Astrocyte (in vitro differentiated cells and primary cell): ENCODE data around the gene NEUROD6. TPM values are rescaled to one million over a fixed set of nuclear protein-coding genes. Genes with fewer than 3 reads are reported as not detected.

Source experiments
- DNase-seq: peaks from one replicate; pipeline ENCODE4 v3.0.0-alpha.2; 2010; ENCODE audit warnings: low read depth
- FAIRE-seq: peaks from 2 replicates; lab custom pipeline; 2011; peaks lifted over from hg19 to GRCh38; lab: Jason Lieb, UNC
- H2AFZ ChIP-seq: 2 replicates; pipeline ENCODE4 v1.6.0; 2012; ENCODE audit warnings: low read depth, low read length, inconsistent platforms
- H3K27ac ChIP-seq: 2 replicates; pipeline ENCODE4 v1.5.1; 2011; ENCODE audit warnings: low read depth, low read length, inconsistent platforms
- H3K27me3 ChIP-seq: 2 replicates; pipeline ENCODE4 v1.6.0; 2011; ENCODE audit warnings: low read length, inconsistent platforms; ENCODE audit not compliant: insufficient read depth
- H3K36me3 ChIP-seq: 2 replicates; pipeline ENCODE4 v1.5.1; 2011; ENCODE audit warnings: low read length, inconsistent platforms; ENCODE audit not compliant: insufficient read depth
- H3K4me1 ChIP-seq: 2 replicates; pipeline ENCODE4 v1.5.1; 2011; ENCODE audit warnings: low read length, inconsistent platforms; ENCODE audit not compliant: insufficient read depth
- H3K4me2 ChIP-seq: 2 replicates; pipeline ENCODE4 v1.6.0; 2012; ENCODE audit warnings: low read length, inconsistent platforms
- H3K4me3 ChIP-seq: 2 replicates; pipeline ENCODE4 v1.5.1; 2011; ENCODE audit warnings: low read depth, mild to moderate bottlenecking, low read length, inconsistent platforms; ENCODE audit not compliant: insufficient read depth
- H3K79me2 ChIP-seq: 2 replicates; pipeline ENCODE4 v1.6.0; 2012; ENCODE audit warnings: mild to moderate bottlenecking, low read length, inconsistent platforms; ENCODE audit not compliant: insufficient read depth
- H3K9ac ChIP-seq: 2 replicates; pipeline ENCODE4 v1.6.0; 2012; ENCODE audit warnings: mild to moderate bottlenecking, low read length, inconsistent platforms
- H3K9me3 ChIP-seq: 2 replicates; pipeline ENCODE4 v1.5.1; 2012; ENCODE audit warnings: low read depth, mild to moderate bottlenecking, low read length, inconsistent platforms; ENCODE audit not compliant: insufficient read depth
- H4K20me1 ChIP-seq: 2 replicates; pipeline ENCODE4 v1.6.0; 2012; ENCODE audit warnings: low read length, inconsistent platforms; ENCODE audit not compliant: insufficient read depth
- H3K27ac Mint-ChIP-seq: one replicate; pipeline ENCODE4 v1.8.0; 2021; ENCODE audit warnings: mild to moderate bottlenecking, mixed read lengths; ENCODE audit not compliant: unreplicated experiment
- H3K27me3 Mint-ChIP-seq: one replicate; pipeline ENCODE4 v1.8.0; 2021; ENCODE audit warnings: low read depth, mixed read lengths; ENCODE audit not compliant: unreplicated experiment
- H3K36me3 Mint-ChIP-seq: one replicate; pipeline ENCODE4 v1.8.0; 2021; ENCODE audit warnings: low read depth, mixed read lengths; ENCODE audit not compliant: unreplicated experiment
- H3K4me1 Mint-ChIP-seq: one replicate; pipeline ENCODE4 v1.8.0; 2021; ENCODE audit warnings: low read depth, mixed read lengths; ENCODE audit not compliant: unreplicated experiment
- H3K4me3 Mint-ChIP-seq: one replicate; pipeline ENCODE4 v1.8.0; 2021; ENCODE audit warnings: mild to moderate bottlenecking, moderate library complexity, mixed read lengths; ENCODE audit not compliant: unreplicated experiment
- H3K9me3 Mint-ChIP-seq: one replicate; pipeline ENCODE4 v1.8.0; 2021; ENCODE audit warnings: mild to moderate bottlenecking, mixed read lengths; ENCODE audit not compliant: unreplicated experiment
- EZH2 ChIP-seq: IDR thresholded peaks from 2 replicates; pipeline ENCODE4 v1.6.1; 2012; ENCODE audit warnings: mild to moderate bottlenecking, low read length, inconsistent platforms; ENCODE audit not compliant: insufficient read depth
- total RNA-seq: library from RNA; stranded (reverse); gene quantifications from 2 replicates; pipeline ENCODE4 v1.2.1, GENCODE V29; 2021
- TF ChIP-seq, protein P1 (sequence below): IDR thresholded peaks from 2 replicates; pipeline ENCODE4 v1.5.1; 2011; ENCODE audit warnings: low read depth, mild to moderate bottlenecking, inconsistent platforms, low read length, moderate library complexity; ENCODE audit not compliant: insufficient read depth

The NEUROD6 gene
- total RNA-seq, 1 donor from 2014 or later: not detected

DNA sequence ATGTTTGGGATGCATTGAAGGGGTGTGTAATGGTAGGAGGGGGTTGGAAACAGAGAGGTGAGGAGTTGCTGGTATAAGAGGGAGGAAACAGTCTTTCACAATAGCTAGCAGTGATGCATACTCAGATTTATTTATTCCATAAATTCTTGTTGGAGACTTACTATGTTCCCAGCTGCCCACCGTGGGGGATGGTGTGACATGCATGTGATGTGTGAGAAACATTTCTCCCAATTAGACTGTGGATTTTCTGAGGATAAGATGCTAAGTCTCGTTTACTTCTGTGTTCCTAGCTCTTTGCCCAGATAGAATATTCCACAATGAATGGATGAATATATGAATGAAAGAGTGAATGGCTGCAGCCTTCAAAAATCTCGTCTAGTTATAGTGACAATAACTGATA, 23.0 kb upstream of the NEUROD6 start:
- peaks cover 2% of the 10 kb centered on the region for H3K27me3 ChIP-seq
- no peaks in the 10 kb centered on the region for H3K4me1 ChIP-seq
- H4K20me1 ChIP-seq: no peaks in the 10 kb centered on the region
- no peak overlapping the region for H3K4me3 Mint-ChIP-seq
- no peaks in the 10 kb centered on the region for H3K9me3 Mint-ChIP-seq
- no peaks in the 10 kb centered on the region for H3K36me3 ChIP-seq
- H3K4me3 ChIP-seq: no peak overlapping the region
- DNase-seq: no peak
- no peak overlapping the region for H2AFZ ChIP-seq
- H3K27ac ChIP-seq: no peak overlapping the region
- FAIRE-seq: no peak
- H3K9ac ChIP-seq: no peak overlapping the region
- H3K36me3 Mint-ChIP-seq: no peaks in the 10 kb centered on the region
- H3K4me2 ChIP-seq: no peak overlapping the region
- no peaks in the 10 kb centered on the region for H3K79me2 ChIP-seq
- TF ChIP-seq EZH2: no peak
- TF ChIP-seq, protein P1, sequence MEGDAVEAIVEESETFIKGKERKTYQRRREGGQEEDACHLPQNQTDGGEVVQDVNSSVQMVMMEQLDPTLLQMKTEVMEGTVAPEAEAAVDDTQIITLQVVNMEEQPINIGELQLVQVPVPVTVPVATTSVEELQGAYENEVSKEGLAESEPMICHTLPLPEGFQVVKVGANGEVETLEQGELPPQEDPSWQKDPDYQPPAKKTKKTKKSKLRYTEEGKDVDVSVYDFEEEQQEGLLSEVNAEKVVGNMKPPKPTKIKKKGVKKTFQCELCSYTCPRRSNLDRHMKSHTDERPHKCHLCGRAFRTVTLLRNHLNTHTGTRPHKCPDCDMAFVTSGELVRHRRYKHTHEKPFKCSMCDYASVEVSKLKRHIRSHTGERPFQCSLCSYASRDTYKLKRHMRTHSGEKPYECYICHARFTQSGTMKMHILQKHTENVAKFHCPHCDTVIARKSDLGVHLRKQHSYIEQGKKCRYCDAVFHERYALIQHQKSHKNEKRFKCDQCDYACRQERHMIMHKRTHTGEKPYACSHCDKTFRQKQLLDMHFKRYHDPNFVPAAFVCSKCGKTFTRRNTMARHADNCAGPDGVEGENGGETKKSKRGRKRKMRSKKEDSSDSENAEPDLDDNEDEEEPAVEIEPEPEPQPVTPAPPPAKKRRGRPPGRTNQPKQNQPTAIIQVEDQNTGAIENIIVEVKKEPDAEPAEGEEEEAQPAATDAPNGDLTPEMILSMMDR: no peak
- peaks cover 5% of the 10 kb centered on the region for H3K27me3 Mint-ChIP-seq
- H3K27ac Mint-ChIP-seq: no peak overlapping the region
- no peaks in the 10 kb centered on the region for H3K9me3 ChIP-seq
- H3K4me1 Mint-ChIP-seq: no peaks in the 10 kb centered on the region

DNA sequence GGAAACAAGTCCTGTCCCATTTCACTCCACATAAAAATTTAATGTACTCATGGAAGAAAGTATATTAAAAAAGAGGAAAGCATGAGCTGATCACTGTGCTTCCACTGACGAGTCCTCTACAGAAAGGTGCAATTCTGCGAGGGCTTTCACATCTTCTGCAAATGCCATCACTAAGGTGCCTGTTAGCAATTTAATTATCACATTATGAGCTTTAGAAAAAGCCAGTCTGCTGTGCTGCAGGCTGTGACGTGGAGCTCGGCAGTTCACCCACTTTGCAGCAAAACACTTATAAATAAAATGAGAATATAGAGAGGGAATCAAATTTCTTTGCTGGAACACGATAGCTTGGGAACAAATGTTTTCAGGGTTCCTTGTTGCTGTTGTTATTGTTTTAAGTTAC, 22.5 kb upstream of the NEUROD6 start:
- H3K4me1 Mint-ChIP-seq: no peaks in the 10 kb centered on the region

DNA sequence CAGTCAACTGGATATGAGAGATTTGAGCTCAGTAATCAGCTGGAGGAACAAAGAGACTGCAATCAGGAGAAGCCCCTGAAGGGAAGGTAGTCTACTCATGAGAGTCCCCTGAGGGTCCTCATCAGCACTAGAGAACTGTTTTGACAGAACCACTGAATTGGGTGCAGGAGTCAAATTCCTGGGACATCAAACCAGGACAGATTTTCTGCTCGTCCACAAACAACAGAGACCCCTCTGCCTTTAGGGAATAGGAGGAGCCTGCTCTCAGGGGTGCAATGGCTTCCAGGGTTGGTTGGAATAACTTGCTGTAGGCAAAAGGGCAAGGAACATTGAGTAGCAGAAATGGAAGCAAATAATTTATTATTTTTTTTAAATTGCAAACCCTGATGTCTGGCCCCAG, 21.9 kb upstream of the NEUROD6 start:
- no peaks in the 10 kb centered on the region for H3K9me3 Mint-ChIP-seq
- H3K9ac ChIP-seq: no peak overlapping the region
- DNase-seq (no peak), FAIRE-seq (no peak)
- H3K9me3 ChIP-seq: no peaks in the 10 kb centered on the region
- H3K4me3 Mint-ChIP-seq: no peak overlapping the region
- H3K4me2 ChIP-seq: no peak overlapping the region
- peaks cover 2% of the 10 kb centered on the region for H3K27me3 ChIP-seq
- H3K79me2 ChIP-seq: no peaks in the 10 kb centered on the region
- TF ChIP-seq EZH2: no peak
- TF ChIP-seq, protein P1: no peak
- no peaks in the 10 kb centered on the region for H3K36me3 ChIP-seq
- H3K27me3 Mint-ChIP-seq: peaks cover 5% of the 10 kb centered on the region
- H3K4me3 ChIP-seq: no peak overlapping the region
- no peaks in the 10 kb centered on the region for H4K20me1 ChIP-seq
- H3K4me1 Mint-ChIP-seq: no peaks in the 10 kb centered on the region
- H3K27ac Mint-ChIP-seq: no peak overlapping the region
- no peak overlapping the region for H2AFZ ChIP-seq
- no peak overlapping the region for H3K27ac ChIP-seq
- H3K36me3 Mint-ChIP-seq: no peaks in the 10 kb centered on the region
- H3K4me1 ChIP-seq: no peaks in the 10 kb centered on the region

More for the DNA sequence above, 22.5 kb upstream of the NEUROD6 start:
- no peak overlapping the region for H3K9ac ChIP-seq
- H3K9me3 Mint-ChIP-seq: no peaks in the 10 kb centered on the region
- H2AFZ ChIP-seq: no peak overlapping the region
- no peaks in the 10 kb centered on the region for H3K79me2 ChIP-seq
- no peaks in the 10 kb centered on the region for H3K9me3 ChIP-seq
- H3K27ac ChIP-seq: no peak overlapping the region
- no peak overlapping the region for H3K27ac Mint-ChIP-seq
- H3K27me3 Mint-ChIP-seq: peaks cover 5% of the 10 kb centered on the region
- H3K4me3 Mint-ChIP-seq: no peak overlapping the region
- DNase-seq: no peak
- H3K4me2 ChIP-seq: no peak overlapping the region
- H4K20me1 ChIP-seq: no peaks in the 10 kb centered on the region
- FAIRE-seq: no peak
- no peaks in the 10 kb centered on the region for H3K36me3 Mint-ChIP-seq
- peaks cover 2% of the 10 kb centered on the region for H3K27me3 ChIP-seq
- H3K36me3 ChIP-seq: no peaks in the 10 kb centered on the region
- no peak for TF ChIP-seq EZH2
- TF ChIP-seq, protein P1: no peak
- H3K4me3 ChIP-seq: no peak overlapping the region
- no peaks in the 10 kb centered on the region for H3K4me1 ChIP-seq
